Colonic mucosa (tissue), 4 donors: ENCODE results near the gene TEPSIN. TPM values are rescaled to one million over a fixed set of nuclear protein-coding genes. Genes with fewer than 3 reads are reported as not detected.

Experiments
- DNase-seq: peaks from one replicate; pipeline ENCODE4 v3.0.0-alpha.2; 2020
- H3K27ac ChIP-seq: fragments of 200-600 bp; one replicate; pipeline ENCODE4 v1.8.0; 2021
- H3K27me3 ChIP-seq: fragments of 200-600 bp; one replicate; pipeline ENCODE4 v1.8.0; 2021
- H3K36me3 ChIP-seq: fragments of 200-600 bp; one replicate; pipeline ENCODE4 v1.8.0; 2021
- H3K4me1 ChIP-seq: fragments of 200-600 bp; one replicate; pipeline ENCODE4 v1.8.0; 2021; ENCODE audit warnings: mild to moderate bottlenecking
- H3K4me3 ChIP-seq: fragments of 200-600 bp; one replicate; pipeline ENCODE4 v1.8.0; 2021
- H3K9ac ChIP-seq, 2 donors: one replicate each; pipeline ENCODE4 v1.7.0; 2013; ENCODE audit warnings: control low read depth in 2 of 2, low read depth in 2 of 2, low read length in 2 of 2
- H3K9me3 ChIP-seq: fragments of 200-600 bp; one replicate; pipeline ENCODE4 v1.8.0; 2021
- CTCF ChIP-seq: fragments of 200-600 bp; IDR thresholded peaks from one replicate; pipeline ENCODE4 v1.8.0; 2022; ENCODE audit warnings: antibody characterized with exemption, mild to moderate bottlenecking
- intact Hi-C: fragments of 100-400 bp; cut with DNase I; formaldehyde crosslinking; loops from one replicate; pipeline ENCODE4 v1.14.1; 2022
- total RNA-seq, 2 donors: library from RNA; stranded (reverse); fragmentation: NEBNext Ultra II Directional in 1 of 2; extraction: Animal tissue kit (Norgen Biotek cat#: 25700) in 1 of 2; gene quantifications; one replicate each; pipeline ENCODE4 v1.2.1, GENCODE V29; 2021
- donor health status: healthy.
- donor health status: DM: no; HTN: no; CAD: no.
- donor health status: DM: no; HTN: no; CAD: no.

Gene TEPSIN
- total RNA-seq, 2 donors from 2014 or later = 29.3 to 46.7 TPM

DNA sequence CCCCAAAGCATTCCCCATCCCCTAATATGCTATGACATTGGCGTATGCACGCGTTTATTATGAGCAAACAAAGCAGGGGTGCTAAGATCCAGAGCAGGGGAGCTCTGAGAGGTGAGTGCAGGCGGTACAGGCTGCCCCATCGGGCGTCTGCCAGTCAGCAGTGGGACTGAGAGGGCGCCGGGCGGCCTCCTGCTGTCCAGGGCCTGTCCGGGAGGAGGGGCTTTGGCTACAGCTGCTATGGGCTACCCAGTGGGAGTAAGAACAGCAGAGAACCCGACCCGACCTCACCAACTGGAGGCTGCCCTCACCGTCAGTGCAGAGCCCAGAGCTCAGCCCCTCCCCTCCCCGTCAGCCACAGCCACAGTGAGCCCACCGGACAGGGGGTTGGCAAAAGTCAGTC is 54.3 kb downstream of the TEPSIN start:
- H3K27ac ChIP-seq = no peak overlapping the region

DNA sequence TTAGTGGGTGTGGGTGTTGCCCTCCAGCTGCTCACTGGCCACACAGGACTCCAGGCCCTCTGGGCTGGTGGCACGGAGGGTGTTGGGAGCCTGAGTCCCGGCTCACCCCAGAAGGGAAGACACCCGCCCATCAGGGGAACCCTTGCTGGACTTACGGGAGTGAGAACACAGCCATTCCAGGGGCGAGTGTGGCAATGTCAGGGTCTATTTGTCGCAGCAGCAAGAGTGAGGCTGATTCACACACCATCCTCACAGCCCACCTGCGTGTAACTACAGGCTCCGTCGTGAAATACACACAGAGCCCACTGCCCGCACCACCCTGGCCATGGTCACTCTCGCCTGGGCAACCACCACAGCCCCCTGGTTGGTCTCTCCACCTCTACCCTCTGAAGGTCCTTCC is 55.0 kb downstream of the TEPSIN start:
- no peak overlapping the region for H3K4me3 ChIP-seq

More for the DNA sequence above, 54.3 kb downstream of the TEPSIN start:
- intact Hi-C loops = no loop called here
- no peaks in the 10 kb centered on the region for H3K9me3 ChIP-seq
- no peaks in the 10 kb centered on the region for H3K4me1 ChIP-seq
- no peak for DNase-seq
- H3K4me3 ChIP-seq = no peak overlapping the region
- no peaks in the 10 kb centered on the region for H3K27me3 ChIP-seq
- TF ChIP-seq CTCF = no peak
- no peak overlapping the region for H3K9ac ChIP-seq
- H3K36me3 ChIP-seq = no peaks in the 10 kb centered on the region

DNA sequence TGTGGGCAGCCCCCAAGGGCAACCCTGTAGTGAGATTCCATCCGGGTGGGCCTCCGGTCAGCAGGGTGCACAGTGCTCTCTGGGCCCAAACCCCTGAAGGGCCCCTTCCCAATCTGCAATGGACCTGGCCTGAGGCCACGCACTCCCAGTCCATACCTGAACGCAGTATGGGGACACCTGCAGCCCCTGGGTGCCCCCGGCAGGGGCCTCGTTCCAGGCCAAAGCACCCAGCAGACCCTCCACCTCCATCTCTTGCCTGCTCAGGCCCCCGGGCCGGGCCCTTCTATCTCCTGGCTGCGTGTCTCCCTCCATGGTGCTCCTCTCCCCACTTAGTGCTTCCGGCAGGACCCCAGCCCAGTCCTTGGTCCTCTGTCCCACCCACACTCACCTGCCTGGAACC is 55.5 kb downstream of the TEPSIN start:
- no peak for TF ChIP-seq CTCF
- Histone ChIP-seq H3K9me3 (no peaks in the 10 kb centered on the region), H3K4me1 (no peaks in the 10 kb centered on the region), H3K27ac (no peak overlapping the region), H3K36me3 (no peaks in the 10 kb centered on the region), H3K27me3 (no peaks in the 10 kb centered on the region), H3K4me3 (no peak overlapping the region), H3K9ac (no peak overlapping the region)
- intact Hi-C loops = no loop called here
- no peak for DNase-seq

More for the DNA sequence above, 55.0 kb downstream of the TEPSIN start:
- Histone ChIP-seq H3K4me1 (no peaks in the 10 kb centered on the region), H3K9ac (no peak overlapping the region), H3K9me3 (no peaks in the 10 kb centered on the region), H3K27ac (no peak overlapping the region), H3K36me3 (no peaks in the 10 kb centered on the region), H3K27me3 (no peaks in the 10 kb centered on the region)
- intact Hi-C loops = no loop called here
- no peak for TF ChIP-seq CTCF
- DNase-seq = no peak

DNA sequence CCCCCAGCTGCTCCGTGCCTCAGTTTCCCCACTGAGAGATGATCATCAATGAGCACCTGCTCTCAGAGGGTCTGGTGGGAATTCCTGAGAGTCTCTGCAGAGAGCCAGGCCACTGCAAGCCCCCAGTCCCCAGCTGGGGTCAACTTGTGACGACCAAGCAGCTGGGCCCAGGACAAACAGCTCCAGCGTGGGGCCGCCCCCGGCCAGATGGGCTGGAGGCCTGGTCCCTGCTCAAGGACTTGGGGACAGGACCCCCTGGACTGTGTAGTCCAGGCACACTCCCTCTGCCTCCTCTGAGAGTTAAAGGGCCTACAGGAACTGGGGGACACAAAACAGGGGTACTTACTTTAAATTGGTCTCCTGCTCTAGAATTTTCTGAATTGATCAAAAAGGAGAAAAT is 56.3 kb downstream of the TEPSIN start:
- TF ChIP-seq CTCF = no peak
- no peaks in the 10 kb centered on the region for H3K27me3 ChIP-seq
- no peak overlapping the region for H3K4me3 ChIP-seq
- no peaks in the 10 kb centered on the region for H3K9me3 ChIP-seq
- no peaks in the 10 kb centered on the region for H3K4me1 ChIP-seq
- intact Hi-C loops = no loop called here
- no peak overlapping the region for H3K9ac ChIP-seq
- no peak for DNase-seq
- H3K27ac ChIP-seq = no peak overlapping the region
- no peaks in the 10 kb centered on the region for H3K36me3 ChIP-seq

- DNase-seq = no peak
- no peak overlapping the region for H3K9ac ChIP-seq
- H3K9me3 ChIP-seq = no peaks in the 10 kb centered on the region
- intact Hi-C loops = no loop called here
- H3K27ac ChIP-seq = no peak overlapping the region
- no peaks in the 10 kb centered on the region for H3K27me3 ChIP-seq
- no peak overlapping the region for H3K4me3 ChIP-seq
- TF ChIP-seq CTCF = no peak
- no peaks in the 10 kb centered on the region for H3K4me1 ChIP-seq
- no peaks in the 10 kb centered on the region for H3K36me3 ChIP-seq
These were observed 57.1 kb downstream of the TEPSIN start for GRCh38 chr17:81181811-81182185.
